ENCODE results near the gene CST5. TPM values are rescaled to one million over a fixed set of nuclear protein-coding genes. Genes with fewer than 3 reads are reported as not detected.

CST5 gene
- total RNA-seq, 1 experiment from 2014 or later = not detected

GRCh38 chr20:23926526-23926880 lies 47.0 kb upstream of the CST5 start:
- ATAC-seq (no peak), DNase-seq (ENCODE audit: low read depth, low spot score) (no peak)
- H3K9me2 ChIP-seq (ENCODE audit: insufficient read depth) = no peaks in the 10 kb centered on the region
- ChIA-PET RAD21 (ENCODE audit: low non-redundant PET in 1 of 2, low total read pairs in 2 of 2, uncharacterized antibody in 2 of 2, unreplicated experiment in 2 of 2) (no interaction called here), POLR2A (no interaction called here), CTCF (no interaction called here)
- no peaks in the 10 kb centered on the region for H3K36me3 ChIP-seq (ENCODE audit: control insufficient read depth in 1 of 2, insufficient read depth in 2 of 2, low read length in 2 of 2)
- no peak for TF ChIP-seq SP1 (IDR thresholded peaks at IDR 0.05; ENCODE audit: low read depth)
- no peak for TF ChIP-seq ATF3 (IDR thresholded peaks at IDR 0.05)
- no peak for TF ChIP-seq FOSL1 (IDR thresholded peaks at IDR 0.05; ENCODE audit: low read depth)
- TF ChIP-seq CBX3 (IDR thresholded peaks at IDR 0.05; ENCODE audit: low read depth) = no peak
- no peak for TF ChIP-seq YY1 (IDR thresholded peaks at IDR 0.05; ENCODE audit: extremely low read depth, insufficient replicate concordance, low read depth, low read length)
- TF ChIP-seq TCF7L2 (IDR thresholded peaks at IDR 0.05; ENCODE audit: borderline replicate concordance, extremely low read depth, insufficient read depth, insufficient read length) = no peak
- TF ChIP-seq RAD21 (IDR thresholded peaks at IDR 0.05; ENCODE audit: low read depth) = no peak
- no peak for TF ChIP-seq ZFX (IDR thresholded peaks at IDR 0.05)
- TF ChIP-seq EZH2 (IDR thresholded peaks at IDR 0.05) = no peak
- TF ChIP-seq SIN3A (IDR thresholded peaks at IDR 0.05; ENCODE audit: low read depth) = no peak
- no peak for TF ChIP-seq EGR1 (IDR thresholded peaks at IDR 0.05; ENCODE audit: low read depth)
- no peak for TF ChIP-seq CTCF (IDR thresholded peaks at IDR 0.05 in 2 of 3, conservative IDR thresholded peaks at IDR 0.05 in 1 of 3; ENCODE audit: borderline replicate concordance in 1 of 3, insufficient read depth in 1 of 3, low read depth in 2 of 3, low read length in 2 of 3)
- TF ChIP-seq SRF (IDR thresholded peaks at IDR 0.05; ENCODE audit: low read depth) = no peak
- no peak for TF ChIP-seq JUND (IDR thresholded peaks at IDR 0.05)
- TF ChIP-seq ELF1 (IDR thresholded peaks at IDR 0.05; ENCODE audit: borderline replicate concordance, low read depth) = no peak
- TF ChIP-seq POLR2A (IDR thresholded peaks at IDR 0.05; ENCODE audit: borderline replicate concordance, extremely low read depth, insufficient read depth, insufficient read length) = no peak
- no peak for TF ChIP-seq REST (IDR thresholded peaks at IDR 0.05; ENCODE audit: low read depth)
- TF ChIP-seq MAX (IDR thresholded peaks at IDR 0.05) = no peak
- TF ChIP-seq ZNF274 (IDR thresholded peaks at IDR 0.05; ENCODE audit: low read depth, low read length) = no peak
- H4K20me1 ChIP-seq (ENCODE audit: insufficient read depth) = no peaks in the 10 kb centered on the region
- H3K4me2 ChIP-seq (ENCODE audit: low read length) = no peak overlapping the region
- BruUV-seq (replicated peaks) = no TSS peak
- H3K9ac ChIP-seq (ENCODE audit: low read length) = no peak overlapping the region
- intact Hi-C loops (cut with micrococcal nuclease) = no loop called here
- no peak overlapping the region for H2AFZ ChIP-seq (ENCODE audit: low read depth, low read length, poor library complexity, severe bottlenecking)
- no peaks in the 10 kb centered on the region for H3K4me1 ChIP-seq (ENCODE audit: control insufficient read depth in 1 of 2, insufficient read depth in 2 of 2, low read length in 2 of 2)
- H3K9me3 ChIP-seq (ENCODE audit: control insufficient read depth in 1 of 2, insufficient read depth in 1 of 2, low read depth in 1 of 2, low read length in 2 of 2) = no peaks in the 10 kb centered on the region
- no peaks in the 10 kb centered on the region for H3K79me2 ChIP-seq (ENCODE audit: insufficient read depth, low read length)
- 0 out of 2 replicates have a peak, but pooled peaks cover 9% of the 10 kb centered on the region for H3K27me3 ChIP-seq (ENCODE audit: insufficient read depth, low read length)
- H3K4me3 ChIP-seq (replicated peaks in 1 of 2; ENCODE audit: low read depth in 1 of 2, low read length in 2 of 2) = no peak overlapping the region
- no peak overlapping the region for H3K27ac ChIP-seq (ENCODE audit: low read depth, low read length)

All from HCT116 (cell line).